Fibroblast of gingiva (primary cell): ENCODE results near the gene NIT2.
"Not testable (repeated sequence)": the region's sequence is repeated elsewhere in the genome, so short reads cannot be mapped to it uniquely, and the experiment has no call there.

Experiments
- DNase-seq: peaks from one replicate; pipeline ENCODE4 v3.0.0-alpha.2; 2011; ENCODE audit warnings: low read depth

NIT2 gene

GRCh38 chr3:100338911-100339310 lies 4.4 kb downstream of the NIT2 start:
- no peak for DNase-seq

- no peak for DNase-seq
Measured at GRCh38 chr3:100339786-100340185, 5.2 kb downstream of the NIT2 start.

GRCh38 chr3:100340527-100340926 lies 6.0 kb downstream of the NIT2 start:
- no peak for DNase-seq

- no peak for DNase-seq
Measured at GRCh38 chr3:100348727-100349126, 14.2 kb downstream of the NIT2 start.

GRCh38 chr3:100351770-100352169 lies 17.2 kb downstream of the NIT2 start:
- not testable (repeated sequence) for DNase-seq

- DNase-seq = no peak
Measured at GRCh38 chr3:100352296-100353231, 18.0 kb downstream of the NIT2 start.

GRCh38 chr3:100354850-100355249 lies 20.3 kb downstream of the NIT2 start:
- DNase-seq = no peak

GRCh38 chr3:100358413-100358812 lies 23.9 kb downstream of the NIT2 start:
- no peak for DNase-seq

GRCh38 chr3:100359035-100359434 lies 24.5 kb downstream of the NIT2 start:
- DNase-seq = no peak

GRCh38 chr3:100360757-100361496 lies 26.4 kb downstream of the NIT2 start:
- DNase-seq = peak; percentile 36

- DNase-seq = no peak
Measured at GRCh38 chr3:100361897-100362296, 27.3 kb downstream of the NIT2 start.

GRCh38 chr3:100364421-100364820 lies 29.9 kb downstream of the NIT2 start:
- DNase-seq = no peak

- no peak for DNase-seq
Measured at GRCh38 chr3:100366424-100366823, 31.9 kb downstream of the NIT2 start.

- peak; percentile 47 for DNase-seq
Measured at GRCh38 chr3:100368441-100368840, 33.9 kb downstream of the NIT2 start.

GRCh38 chr3:100370756-100371155 lies 36.2 kb downstream of the NIT2 start:
- DNase-seq = no peak

GRCh38 chr3:100374521-100374920 lies 40.0 kb downstream of the NIT2 start:
- DNase-seq = no peak

GRCh38 chr3:100376301-100376700 lies 41.7 kb downstream of the NIT2 start:
- DNase-seq = no peak

- DNase-seq = peak; percentile 10
Measured at GRCh38 chr3:100384733-100385525, 50.4 kb downstream of the NIT2 start.

- DNase-seq = peak; percentile 18
Measured at GRCh38 chr3:100386437-100387074, 52.0 kb downstream of the NIT2 start.

GRCh38 chr3:100389025-100389424 lies 54.5 kb downstream of the NIT2 start:
- DNase-seq = no peak

GRCh38 chr3:100395679-100396431 lies 61.3 kb downstream of the NIT2 start:
- DNase-seq = no peak
